Trophoblast cell (in vitro differentiated cells and primary cell): ENCODE measurements around the gene CARD9.

Source experiments
- DNase-seq, 2 donors: peaks; one replicate each; pipeline ENCODE4 v3.0.0-alpha.2; 2016
- H2AFZ ChIP-seq: 2 replicates; pipeline ENCODE4 v1.6.1; 2013; ENCODE audit warnings: low read length, moderate library complexity, mild to moderate bottlenecking; ENCODE audit not compliant: insufficient read depth, poor library complexity
- H2AK5ac ChIP-seq: 2 replicates; pipeline ENCODE4 v1.6.1; 2013; ENCODE audit warnings: mild to moderate bottlenecking, low read length
- H2BK120ac ChIP-seq: 2 replicates; pipeline ENCODE4 v1.6.1; 2013; ENCODE audit warnings: low read length, mild to moderate bottlenecking, moderate library complexity; ENCODE audit not compliant: insufficient read depth, poor library complexity
- H2BK12ac ChIP-seq: 2 replicates; pipeline ENCODE4 v1.6.1; 2013; ENCODE audit warnings: mild to moderate bottlenecking, low read length, moderate library complexity
- H2BK5ac ChIP-seq: 2 replicates; pipeline ENCODE4 v1.6.1; 2013; ENCODE audit warnings: low read length, low read depth, moderate library complexity, mild to moderate bottlenecking; ENCODE audit not compliant: poor library complexity
- H3K14ac ChIP-seq: 2 replicates; pipeline ENCODE4 v1.6.1; 2013; ENCODE audit warnings: mild to moderate bottlenecking, low read length
- H3K18ac ChIP-seq: 2 replicates; pipeline ENCODE4 v1.6.1; 2013; ENCODE audit warnings: mild to moderate bottlenecking, low read length
- H3K23ac ChIP-seq: 2 replicates; pipeline ENCODE4 v1.6.1; 2013; ENCODE audit warnings: low read length
- H3K27ac ChIP-seq: 2 replicates; pipeline ENCODE4 v1.5.1; 2013; ENCODE audit warnings: low read depth, mild to moderate bottlenecking, inconsistent platforms, low read length, moderate library complexity
- H3K27me3 ChIP-seq: 2 replicates; pipeline ENCODE4 v1.6.1; 2013; ENCODE audit warnings: inconsistent platforms, mild to moderate bottlenecking, low read length, moderate library complexity; ENCODE audit not compliant: insufficient read depth
- H3K36me3 ChIP-seq, 2 experiments: 1 replicate in 1 of 2; 2 replicates in 1 of 2; pipeline ENCODE4 v1.6.1; 2013; ENCODE audit warnings: low read length in 2 of 2, mild to moderate bottlenecking in 2 of 2, moderate library complexity in 1 of 2; ENCODE audit not compliant: insufficient read depth in 2 of 2, control insufficient read depth in 1 of 2
- H3K4ac ChIP-seq: 2 replicates; pipeline ENCODE4 v1.6.1; 2013; ENCODE audit warnings: low read depth, mild to moderate bottlenecking, low read length, moderate library complexity
- H3K4me1 ChIP-seq, 2 experiments: 1 replicate in 1 of 2; 2 replicates in 1 of 2; pipeline ENCODE4 v1.6.1; 2013; ENCODE audit warnings: low read length in 2 of 2, mild to moderate bottlenecking in 2 of 2, moderate library complexity in 1 of 2; ENCODE audit not compliant: insufficient read depth in 2 of 2, control insufficient read depth in 1 of 2
- H3K4me2 ChIP-seq: 2 replicates; pipeline ENCODE4 v1.6.1; 2013; ENCODE audit warnings: inconsistent platforms, mild to moderate bottlenecking, low read length, moderate library complexity
- H3K4me3 ChIP-seq: 2 replicates; pipeline ENCODE4 v1.5.1; 2013; ENCODE audit warnings: mild to moderate bottlenecking, low read depth, low read length, inconsistent platforms
- H3K79me1 ChIP-seq: one replicate; pipeline ENCODE4 v1.6.1; 2013; ENCODE audit warnings: low read length
- H3K79me2 ChIP-seq: 2 replicates; pipeline ENCODE4 v1.6.1; 2013; ENCODE audit warnings: low read length, mild to moderate bottlenecking; ENCODE audit not compliant: control insufficient read depth, insufficient read depth, poor library complexity
- H3K9ac ChIP-seq: 2 replicates; pipeline ENCODE4 v1.6.1; 2013; ENCODE audit warnings: mild to moderate bottlenecking, low read length
- H3K9me3 ChIP-seq: 2 replicates; pipeline ENCODE4 v1.6.1; 2013; ENCODE audit warnings: low read depth, mild to moderate bottlenecking, control low read depth, inconsistent platforms, low read length; ENCODE audit not compliant: insufficient read depth
- H4K12ac ChIP-seq: 2 replicates; pipeline ENCODE4 v1.6.1; 2013; ENCODE audit warnings: low read depth, mild to moderate bottlenecking, low read length, moderate library complexity
- H4K8ac ChIP-seq: 2 replicates; pipeline ENCODE4 v1.6.1; 2013; ENCODE audit warnings: low read depth, mild to moderate bottlenecking, low read length, moderate library complexity
- H4K91ac ChIP-seq: one replicate; pipeline ENCODE4 v1.6.1; 2013; ENCODE audit warnings: low read depth, mild to moderate bottlenecking, low read length, moderate library complexity
- WGBS: extraction: QIAGEN DNeasy Blood & Tissue Kit; methylation state at CpG from one replicate; pipeline ENCODE4 v1.1.7; 2013; ENCODE audit warnings: missing lambda C conversion rate; ENCODE audit not compliant: insufficient read length, insufficient coverage; ENCODE audit errors: extremely low coverage; 5-methylcytosine and 5-hydroxymethylcytosine counted together

The CARD9 gene

DNA sequence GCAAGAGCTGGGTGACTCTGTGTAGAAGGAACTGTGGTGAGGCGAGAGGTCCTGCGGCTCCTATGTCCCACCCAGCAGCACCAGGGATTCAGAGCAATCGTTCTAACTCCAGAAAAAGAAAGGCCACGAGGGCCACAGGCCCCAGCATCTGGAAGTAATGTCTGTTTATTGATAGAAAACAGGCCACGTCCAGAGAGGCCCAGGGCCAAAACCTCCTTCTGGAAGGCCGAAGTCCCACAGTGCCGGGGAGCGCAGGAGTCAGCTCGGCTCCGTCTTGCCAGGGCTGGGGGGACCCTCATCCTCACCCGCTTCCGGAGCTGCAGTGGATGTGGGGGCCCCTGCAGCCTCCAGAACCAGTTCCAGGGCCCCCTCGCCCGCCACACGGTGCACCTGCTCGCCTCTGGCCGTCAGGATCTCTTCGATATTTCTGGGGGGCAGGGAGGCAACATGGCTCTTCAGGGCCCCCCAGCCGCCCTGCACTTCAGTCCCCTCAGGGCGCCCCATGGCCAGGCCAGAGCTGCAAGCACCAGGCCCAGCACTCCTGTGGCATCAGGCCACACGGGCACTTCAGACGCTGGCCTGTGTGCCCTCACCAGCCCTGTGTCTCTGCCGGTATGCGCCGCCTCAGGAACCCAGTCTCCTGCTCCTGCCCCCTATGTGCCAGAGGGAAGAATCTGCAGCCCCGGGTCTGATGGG lies 11.6 kb downstream of the CARD9 start:
- DNase-seq: no peak
- H3K14ac ChIP-seq: no peak overlapping the region
- no peak overlapping the region for H4K91ac ChIP-seq
- no peak overlapping the region for H3K4me3 ChIP-seq
- H2BK12ac ChIP-seq: no peak overlapping the region
- no peaks in the 10 kb centered on the region for H3K9me3 ChIP-seq
- no peak overlapping the region for H3K23ac ChIP-seq
- H3K18ac ChIP-seq: no peak overlapping the region
- WGBS: no CpG with 5 or more reads among the region's 26 CpGs
- H4K8ac ChIP-seq: no peak overlapping the region
- H3K4me2 ChIP-seq: no peak overlapping the region
- H3K27ac ChIP-seq: no peak overlapping the region
- H3K4ac ChIP-seq: no peak overlapping the region
- H3K27me3 ChIP-seq: no peaks in the 10 kb centered on the region
- no peak overlapping the region for H3K9ac ChIP-seq
- H2AK5ac ChIP-seq: no peak overlapping the region
- peaks cover 8 to 14% of the 10 kb centered on the region in 2 experiments for H3K4me1 ChIP-seq
- no peak overlapping the region for H2BK120ac ChIP-seq
- H3K79me1 ChIP-seq: peaks cover 3% of the 10 kb centered on the region
- no peak overlapping the region for H2AFZ ChIP-seq
- no peak overlapping the region for H2BK5ac ChIP-seq
- H4K12ac ChIP-seq: no peak overlapping the region
- H3K36me3 ChIP-seq: peaks cover 13% of the 10 kb centered on the region in 2 experiments
- peaks cover 2% of the 10 kb centered on the region for H3K79me2 ChIP-seq

DNA sequence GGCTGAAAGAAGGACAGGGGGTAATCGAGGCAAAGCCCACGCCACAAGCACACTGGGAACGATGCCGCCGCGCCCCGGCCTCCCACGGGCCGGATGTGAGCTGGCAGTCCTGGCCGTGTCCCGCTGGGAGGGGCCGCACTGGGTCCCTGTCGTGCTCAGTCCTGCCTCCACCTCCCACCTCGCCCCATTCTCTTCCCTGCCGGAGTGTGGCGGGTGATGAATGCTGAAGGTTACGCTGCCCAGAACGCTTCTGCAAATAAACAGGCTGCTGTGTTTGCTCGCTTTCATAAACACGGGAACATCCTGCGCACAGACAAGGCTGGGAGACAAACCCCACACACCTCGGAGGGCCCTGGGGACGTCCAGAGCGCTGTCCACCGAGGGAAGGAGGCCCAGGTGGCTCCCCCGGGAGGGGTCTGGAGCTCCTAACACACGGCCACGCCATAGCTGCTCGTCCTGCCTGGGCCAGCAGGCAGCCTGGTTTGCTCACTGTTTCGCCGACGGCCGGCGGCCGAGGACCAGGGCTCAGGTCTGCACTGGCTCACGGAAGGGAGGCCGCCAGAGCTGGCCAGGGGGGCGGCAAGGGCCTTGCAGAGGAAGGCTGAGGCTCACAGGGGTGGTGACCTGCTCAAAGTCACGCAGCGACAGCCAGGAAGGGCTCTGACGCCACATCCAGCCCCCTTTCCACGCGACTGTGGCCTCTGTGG lies 12.3 kb downstream of the CARD9 start:
- Histone ChIP-seq H3K27me3 (no peaks in the 10 kb centered on the region), H3K18ac (no peak overlapping the region), H3K27ac (no peak overlapping the region)

DNA sequence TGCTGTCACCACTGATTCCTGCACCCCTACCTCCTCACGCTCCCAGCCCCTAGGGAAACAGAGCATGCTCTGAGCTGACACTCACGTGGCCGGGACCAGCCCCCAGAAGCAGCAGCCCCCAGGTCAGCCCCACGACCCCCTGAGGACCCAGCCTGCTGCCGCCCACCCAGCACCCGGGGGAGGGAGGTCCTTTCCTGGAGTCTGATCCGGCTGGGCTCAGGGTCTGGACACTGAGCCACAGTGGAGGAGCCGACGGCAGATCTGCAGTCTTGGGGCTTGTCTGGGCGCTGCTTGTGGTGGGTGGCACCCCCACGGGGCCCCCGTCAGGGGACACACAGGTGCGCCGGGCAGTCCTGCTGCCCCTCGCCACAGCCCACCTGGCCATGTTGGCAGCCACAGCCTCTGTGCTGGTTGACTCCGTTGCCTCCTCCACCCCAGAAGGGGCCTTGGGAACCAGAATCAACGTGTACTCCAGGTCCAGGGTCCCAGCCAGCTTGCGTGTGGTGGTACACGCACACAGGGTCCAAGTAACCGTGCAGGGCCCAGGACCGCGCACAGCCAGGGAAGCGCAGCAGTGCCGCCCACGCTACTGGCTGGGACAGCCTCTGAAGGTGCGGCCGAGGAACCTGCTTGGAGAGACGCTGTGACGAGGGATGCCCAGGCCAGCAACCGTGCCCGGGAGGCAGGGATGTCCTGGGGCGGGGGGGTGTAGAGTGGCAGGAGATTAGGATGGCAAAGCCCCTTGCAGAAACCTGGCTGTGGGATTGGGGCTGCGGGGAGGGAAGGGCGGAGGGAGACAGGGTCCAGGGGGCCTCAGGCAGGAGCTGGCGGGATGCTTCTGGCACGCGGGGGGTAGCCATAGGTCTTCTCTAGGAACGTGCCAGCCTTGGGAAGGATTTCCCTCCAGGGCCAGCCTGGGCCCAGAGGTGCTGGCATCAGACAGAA lies 13.4 kb downstream of the CARD9 start:
- Histone ChIP-seq H3K27me3 (no peaks in the 10 kb centered on the region), H3K23ac (no peak overlapping the region), H3K4me1 (peaks cover 8 to 14% of the 10 kb centered on the region in 2 experiments), H4K12ac (peak overlapping the region; percentile 23), H4K8ac (no peak overlapping the region), H2BK12ac (no peak overlapping the region), H3K36me3 (peaks cover 20 to 23% of the 10 kb centered on the region in 2 experiments), H3K4ac (no peak overlapping the region), H2BK5ac (no peak overlapping the region), H3K79me2 (peaks cover 2% of the 10 kb centered on the region), H3K14ac (no peak overlapping the region), H3K79me1 (peaks cover 3% of the 10 kb centered on the region), H2AK5ac (no peak overlapping the region), H3K27ac (no peak overlapping the region), H2AFZ (no peak overlapping the region), H2BK120ac (no peak overlapping the region), H3K4me3 (no peak overlapping the region), H3K9me3 (no peaks in the 10 kb centered on the region), H3K9ac (no peak overlapping the region), H3K4me2 (no peak overlapping the region), H4K91ac (no peak overlapping the region), H3K18ac (no peak overlapping the region)
- DNase-seq: no peak
- WGBS: no CpG with 5 or more reads among the region's 38 CpGs

More for the DNA sequence above, 12.3 kb downstream of the CARD9 start:
- Histone ChIP-seq H2BK120ac (no peak overlapping the region), H2BK12ac (no peak overlapping the region), H3K79me1 (peaks cover 3% of the 10 kb centered on the region), H3K4me3 (no peak overlapping the region), H3K23ac (no peak overlapping the region), H3K9ac (no peak overlapping the region), H4K12ac (no peak overlapping the region), H3K79me2 (peaks cover 2% of the 10 kb centered on the region), H4K8ac (no peak overlapping the region), H3K14ac (no peak overlapping the region), H2AK5ac (no peak overlapping the region), H2AFZ (no peak overlapping the region), H2BK5ac (no peak overlapping the region), H3K4ac (no peak overlapping the region), H3K9me3 (no peaks in the 10 kb centered on the region), H3K36me3 (peaks cover 19 to 20% of the 10 kb centered on the region in 2 experiments), H3K4me1 (peaks cover 8 to 14% of the 10 kb centered on the region in 2 experiments), H3K4me2 (no peak overlapping the region), H4K91ac (no peak overlapping the region)
- no peak for DNase-seq
- no CpG with 5 or more reads among the region's 43 CpGs for WGBS

DNA sequence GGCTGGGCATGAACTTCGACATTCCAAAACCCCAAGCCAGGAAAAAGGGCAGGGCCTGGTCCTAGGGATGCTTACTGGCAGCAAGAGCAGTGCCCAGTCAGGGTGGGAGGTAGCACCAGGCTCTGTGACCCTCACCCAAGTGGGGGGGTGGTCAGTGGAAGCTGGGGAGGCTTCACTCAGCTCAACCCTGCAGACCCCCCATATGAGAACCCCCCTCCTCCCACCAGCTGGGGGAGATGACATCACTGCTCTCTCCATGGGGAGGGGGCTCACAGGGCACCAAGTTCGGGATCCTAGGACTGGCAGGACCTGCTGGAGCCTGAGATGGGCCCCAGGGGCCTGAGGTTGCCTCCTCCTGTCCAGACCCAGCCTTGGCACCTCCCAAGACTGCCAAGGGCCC lies 14.6 kb downstream of the CARD9 start:
- Histone ChIP-seq H3K4me1 (peaks cover 8 to 11% of the 10 kb centered on the region in 2 experiments), H3K4me3 (no peak overlapping the region), H3K4me2 (no peak overlapping the region), H3K79me1 (peaks cover 3% of the 10 kb centered on the region), H4K12ac (no peak overlapping the region), H3K9ac (no peak overlapping the region), H3K36me3 (peaks cover 20 to 23% of the 10 kb centered on the region in 2 experiments), H4K91ac (no peak overlapping the region), H2AFZ (no peak overlapping the region), H4K8ac (no peak overlapping the region), H2BK120ac (no peak overlapping the region), H3K23ac (no peak overlapping the region), H3K27me3 (no peaks in the 10 kb centered on the region), H2BK12ac (no peak overlapping the region), H3K9me3 (no peaks in the 10 kb centered on the region), H3K18ac (no peak overlapping the region), H3K79me2 (peaks cover 2% of the 10 kb centered on the region), H2AK5ac (no peak overlapping the region), H2BK5ac (no peak overlapping the region), H3K27ac (no peak overlapping the region), H3K14ac (no peak overlapping the region), H3K4ac (no peak overlapping the region)
- WGBS: no CpG with 5 or more reads among the region's 2 CpGs
- DNase-seq: no peak
